Body of pancreas (tissue), 4 donors: ENCODE data around the gene TOM1L1.

Source experiments
- POLR2A ChIP-seq, 3 donors: fragments of 450-650 bp; IDR thresholded peaks; one replicate each; pipeline ENCODE4 v1.6.1; 2016; ENCODE audit warnings: antibody characterized with exemption in 3 of 3, mild to moderate bottlenecking in 2 of 3
- TF ChIP-seq, protein P1 (sequence below), 7 experiments: fragments of 450-650 bp in 4 of 7; fragments of 200-600 bp in 3 of 7; sonication (generic) in 3 of 7; IDR thresholded peaks; one replicate each; pipeline ENCODE4 v1.5.1; 2016 to 2019; ENCODE audit warnings: antibody characterized with exemption in 7 of 7

DNA sequence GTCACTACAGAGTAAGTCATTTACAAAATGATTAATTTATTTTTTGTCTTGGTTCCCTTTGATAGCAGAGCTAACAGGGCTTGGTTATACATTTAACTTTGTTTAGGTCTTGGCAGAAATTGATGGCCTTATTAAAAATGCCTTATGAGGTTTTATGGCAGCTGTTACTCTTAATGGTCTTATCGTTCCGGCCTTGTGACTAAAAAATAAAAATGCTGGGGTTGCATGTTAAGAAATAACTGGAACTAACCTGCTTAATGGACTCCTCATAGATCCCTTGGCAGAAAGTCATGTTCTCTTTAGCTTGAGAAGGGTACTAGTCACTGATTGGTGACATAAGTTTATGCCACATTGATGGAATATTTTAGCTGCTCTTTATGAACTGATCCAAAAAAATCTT lies 49.5 kb downstream of the TOM1L1 start:
- TF ChIP-seq, protein P1, sequence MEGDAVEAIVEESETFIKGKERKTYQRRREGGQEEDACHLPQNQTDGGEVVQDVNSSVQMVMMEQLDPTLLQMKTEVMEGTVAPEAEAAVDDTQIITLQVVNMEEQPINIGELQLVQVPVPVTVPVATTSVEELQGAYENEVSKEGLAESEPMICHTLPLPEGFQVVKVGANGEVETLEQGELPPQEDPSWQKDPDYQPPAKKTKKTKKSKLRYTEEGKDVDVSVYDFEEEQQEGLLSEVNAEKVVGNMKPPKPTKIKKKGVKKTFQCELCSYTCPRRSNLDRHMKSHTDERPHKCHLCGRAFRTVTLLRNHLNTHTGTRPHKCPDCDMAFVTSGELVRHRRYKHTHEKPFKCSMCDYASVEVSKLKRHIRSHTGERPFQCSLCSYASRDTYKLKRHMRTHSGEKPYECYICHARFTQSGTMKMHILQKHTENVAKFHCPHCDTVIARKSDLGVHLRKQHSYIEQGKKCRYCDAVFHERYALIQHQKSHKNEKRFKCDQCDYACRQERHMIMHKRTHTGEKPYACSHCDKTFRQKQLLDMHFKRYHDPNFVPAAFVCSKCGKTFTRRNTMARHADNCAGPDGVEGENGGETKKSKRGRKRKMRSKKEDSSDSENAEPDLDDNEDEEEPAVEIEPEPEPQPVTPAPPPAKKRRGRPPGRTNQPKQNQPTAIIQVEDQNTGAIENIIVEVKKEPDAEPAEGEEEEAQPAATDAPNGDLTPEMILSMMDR (IDR thresholded peaks at IDR 0.05) = no peak
- TF ChIP-seq POLR2A (IDR thresholded peaks at IDR 0.05) = no peak
